SH-SY5Y (cell line): ENCODE measurements around the gene ABCC1.

ENCODE experiments used
- GATA2 ChIP-seq: IDR thresholded peaks from 2 replicates; pipeline ENCODE4 v1.6.1; 2011; ENCODE audit warnings: mild to moderate bottlenecking, low read depth, low read length
- GATA3 ChIP-seq: IDR thresholded peaks from 2 replicates; pipeline ENCODE4 v1.6.1; 2011; ENCODE audit warnings: low read depth, mild to moderate bottlenecking, low read length, moderate library complexity

- TF ChIP-seq GATA3: no peak
- TF ChIP-seq GATA2: no peak
Observed at GRCh38 chr16:16025214-16025968, 76.0 kb downstream of the ABCC1 start.
